Kidney (tissue), 14 donors: Measurements from ENCODE around the gene C9orf43. TPM values are rescaled to one million over a fixed set of nuclear protein-coding genes. Genes with fewer than 3 reads are reported as not detected.

ENCODE experiments used
- DNase-seq, 5 donors: peaks; one replicate each; pipeline ENCODE4 v3.0.0-alpha.2; 2013 to 2020
- FAIRE-seq: peaks from 2 replicates; lab custom pipeline; 2012; peaks lifted over from hg19 to GRCh38; lab: Jason Lieb, UNC
- H3K27ac ChIP-seq, 2 donors: one replicate each; pipeline ENCODE4 v1.7.0; 2013; ENCODE audit warnings: low read depth in 2 of 2, low read length in 2 of 2, inconsistent platforms in 1 of 2
- H3K27me3 ChIP-seq: one replicate; pipeline ENCODE4 v1.7.1; 2013; ENCODE audit warnings: low read length, inconsistent platforms; ENCODE audit not compliant: control insufficient read depth, insufficient read depth
- H3K36me3 ChIP-seq, 3 donors: one replicate each; pipeline versions ENCODE4 v1.7.0 to v1.7.1; 2013; ENCODE audit warnings: low read length in 3 of 3, control low read depth in 1 of 3, inconsistent platforms in 1 of 3; ENCODE audit not compliant: insufficient read depth in 3 of 3, control insufficient read depth in 2 of 3
- H3K4me1 ChIP-seq, 3 donors: one replicate each; pipeline versions ENCODE4 v1.7.0 to v1.7.1; 2013; ENCODE audit warnings: low read length in 3 of 3, inconsistent platforms in 1 of 3, low read depth in 1 of 3; ENCODE audit not compliant: control insufficient read depth in 2 of 3, insufficient read depth in 2 of 3
- H3K4me3 ChIP-seq, 3 donors: one replicate each; pipeline versions ENCODE4 v1.7.0 to v1.8.1; 2013; ENCODE audit warnings: low read length in 3 of 3, control low read depth in 1 of 3, inconsistent platforms in 1 of 3
- H3K9ac ChIP-seq, 3 donors: one replicate each; pipeline versions ENCODE4 v1.7.0 to v1.7.1; 2013; ENCODE audit warnings: low read length in 3 of 3, control low read depth in 1 of 3, inconsistent platforms in 1 of 3
- H3K9me3 ChIP-seq, 3 donors: one replicate each; pipeline versions ENCODE4 v1.7.0 to v1.7.1; 2013; ENCODE audit warnings: low read length in 3 of 3, control low read depth in 1 of 3, inconsistent platforms in 1 of 3; ENCODE audit not compliant: control insufficient read depth in 2 of 3, insufficient read depth in 1 of 3
- CTCF ChIP-seq: IDR thresholded peaks from 3 replicates; pipeline ENCODE4 v1.5.1; 2012; ENCODE audit warnings: mild to moderate bottlenecking, moderate library complexity, borderline replicate concordance; ENCODE audit not compliant: insufficient read depth; ENCODE audit errors: extremely low read depth
- intact Hi-C: fragments of 100-400 bp; cut with DNase I; formaldehyde crosslinking; loops from one replicate; pipeline ENCODE4 v1.11.1; 2022
- polyA plus RNA-seq: library from polyadenylated mRNA; stranded (reverse); fragments of 350-450 nt; fragmentation: Illumina TruSeq; extraction: RNeasy Lipid Tissue Mini Kit (QIAGEN cat#74804); gene quantifications from one replicate; pipeline ENCODE4 v1.2.3, GENCODE V29; 2014; ENCODE audit warnings: low read depth, low replicate concordance; ENCODE audit not compliant: insufficient read depth
- total RNA-seq: library from RNA; stranded (reverse); fragmentation: NEBNext Ultra II Directional; extraction: Animal tissue kit (Norgen Biotek cat#: 25700); gene quantifications from one replicate; pipeline ENCODE4 v1.2.1, GENCODE V29; 2021
- donor health status: control.
- donor health status: control.
- donor health status: control.
- donor health status: control.
- donor health status: control.
- donor health status: DM: yes; HTN: yes; CAD: no.
- donor health status: Normal renal cell carcinoma (clear cell type).

Gene C9orf43
- total and polyA plus RNA-seq, 2 donors from 2014 or later, result 0.50 to 0.80 TPM

GRCh38 chr9:113409883-113410206 lies 702 bp upstream of the C9orf43 start:
- Histone ChIP-seq H3K27me3 (no peaks in the 10 kb centered on the region), H3K4me3 (peak overlapping the region; percentile 92 to 99 (median 99)), H3K36me3 (peaks cover 5 to 11% (median 10%) of the 10 kb centered on the region in 3 donors), H3K9me3 (no peaks in the 10 kb centered on the region), H3K4me1 (peaks cover 0 to 6% (median 3%) of the 10 kb centered on the region in 3 donors), H3K9ac (peak overlapping the region; percentile 9 to 99 (median 98)), H3K27ac (peak overlapping the region; percentile 95 to 99)
- DNase-seq (no peak), FAIRE-seq (no peak)
- intact Hi-C loops, result no loop called here
- TF ChIP-seq CTCF, result no peak

GRCh38 chr9:113416149-113416721 lies 5.7 kb downstream of the C9orf43 start:
- Histone ChIP-seq H3K4me3 (no peak overlapping the region), H3K27ac (no peak overlapping the region), H3K36me3 (no peaks in the 10 kb centered on the region), H3K9ac (no peak overlapping the region), H3K27me3 (no peaks in the 10 kb centered on the region), H3K4me1 (no peaks in the 10 kb centered on the region), H3K9me3 (no peaks in the 10 kb centered on the region)
- intact Hi-C loops, result no loop called here
- FAIRE-seq (no peak), DNase-seq (peak in 1 of 5 donors; percentile 18)
- no peak for TF ChIP-seq CTCF

GRCh38 chr9:113417370-113417769 lies 6.8 kb downstream of the C9orf43 start:
- Histone ChIP-seq H3K36me3 (no peaks in the 10 kb centered on the region), H3K9me3 (no peaks in the 10 kb centered on the region), H3K4me1 (no peaks in the 10 kb centered on the region), H3K4me3 (no peak overlapping the region), H3K27ac (no peak overlapping the region), H3K27me3 (no peaks in the 10 kb centered on the region), H3K9ac (no peak overlapping the region)
- intact Hi-C loops, result no loop called here
- FAIRE-seq, result no peak
- no peak for DNase-seq
- TF ChIP-seq CTCF, result no peak

- no peak overlapping the region for H3K27ac ChIP-seq
- H3K9ac ChIP-seq, result no peak overlapping the region
- H3K4me1 ChIP-seq, result no peaks in the 10 kb centered on the region
- intact Hi-C loops, result no loop called here
- no peak overlapping the region for H3K4me3 ChIP-seq
- no peaks in the 10 kb centered on the region for H3K36me3 ChIP-seq
- H3K27me3 ChIP-seq, result no peaks in the 10 kb centered on the region
- H3K9me3 ChIP-seq, result no peaks in the 10 kb centered on the region
- TF ChIP-seq CTCF, result no peak
- DNase-seq, result no peak
- no peak for FAIRE-seq
Measured at GRCh38 chr9:113421726-113422125, 11.2 kb downstream of the C9orf43 start.
